Endothelial cell of umbilical vein (primary cell): ENCODE data around the gene DGCR2. TPM values are rescaled to one million over a fixed set of nuclear protein-coding genes. Genes with fewer than 3 reads are reported as not detected.

Experiments used
- BruUV-seq: library from RNA; stranded (reverse); fragments of 400-500 nt; replicated peaks from 2 replicates; lab custom pipeline; 2021; lab: Mats Ljungman, UMichigan
- CTCF ChIA-PET: fragments of 300-600, 350-600 bp; sonication (Branson Sonifier 250); formaldehyde crosslinking; loops from one replicate; lab custom pipeline; 2021; ENCODE audit warnings: antibody characterized with exemption, inconsistent platforms; lab: Charles Lee
- POLR2A ChIA-PET: fragments of 300-600, 350-600 bp; sonication (Branson Sonifier 250); formaldehyde crosslinking; loops from one replicate; lab custom pipeline; 2021; ENCODE audit warnings: antibody characterized with exemption, inconsistent platforms; lab: Charles Lee
- DNase-seq: peaks from one replicate; pipeline ENCODE4 v3.0.0-alpha.2; 2011; ENCODE audit warnings: low read depth, low spot score
- FAIRE-seq: peaks from 2 replicates; lab custom pipeline; 2011; peaks lifted over from hg19 to GRCh38; lab: Jason Lieb, UNC
- H2AFZ ChIP-seq: 2 replicates; pipeline ENCODE4 v1.6.0; 2012; ENCODE audit warnings: low read depth, low read length, control low read depth, inconsistent platforms
- H3K27ac ChIP-seq: 2 replicates; pipeline ENCODE4 v1.5.1; 2011; ENCODE audit warnings: low read depth, mild to moderate bottlenecking, control low read depth, low read length, moderate library complexity; ENCODE audit not compliant: insufficient read depth
- H3K27me3 ChIP-seq, 2 experiments: 2 replicates each; pipeline versions ENCODE4 v1.6.0 to v1.6.1; 2011; ENCODE audit warnings: low read length in 2 of 2, mixed read lengths in 1 of 2; ENCODE audit not compliant: control insufficient read depth in 2 of 2, insufficient read depth in 2 of 2
- H3K36me3 ChIP-seq, 2 experiments: 2 replicates in 1 of 2; 3 replicates in 1 of 2; pipeline ENCODE4 v1.5.1; 2011; ENCODE audit warnings: low read length in 2 of 2, mild to moderate bottlenecking in 1 of 2, moderate library complexity in 1 of 2; ENCODE audit not compliant: control insufficient read depth in 2 of 2, insufficient read depth in 2 of 2; ENCODE audit errors: extremely low read depth in 1 of 2
- H3K4me1 ChIP-seq: 3 replicates; pipeline ENCODE4 v1.5.1; 2011; ENCODE audit warnings: mild to moderate bottlenecking, low read length; ENCODE audit not compliant: control insufficient read depth, insufficient read depth; ENCODE audit errors: extremely low read depth
- H3K4me2 ChIP-seq: 2 replicates; pipeline ENCODE4 v1.6.1; 2011; ENCODE audit warnings: low read length, control low read depth, mixed read lengths; ENCODE audit not compliant: insufficient read depth
- H3K4me3 ChIP-seq, 3 experiments: fragments of 200-600 bp in 1 of 3; sonication (generic), shearing (Covaris generic) in 1 of 3; replicated peaks in 1 of 3; 2 replicates each; pipeline ENCODE4 v1.5.1; 2011 to 2016; ENCODE audit warnings: control low read depth in 3 of 3, low read length in 3 of 3, mild to moderate bottlenecking in 2 of 3, inconsistent platforms in 1 of 3, low read depth in 1 of 3, moderate library complexity in 1 of 3; ENCODE audit not compliant: insufficient read depth in 1 of 3
- H3K79me2 ChIP-seq: 2 replicates; pipeline ENCODE4 v1.6.0; 2012; ENCODE audit warnings: low read length, inconsistent platforms; ENCODE audit not compliant: control insufficient read depth, insufficient read depth
- H3K9ac ChIP-seq: replicated peaks from 2 replicates; pipeline ENCODE3; 2011; ENCODE audit warnings: low read length, control low read depth; ENCODE audit not compliant: insufficient read depth; ENCODE audit errors: extremely low read depth
- H3K9me1 ChIP-seq: replicated peaks from 3 replicates; pipeline ENCODE4 v1.6.0; 2011; ENCODE audit warnings: mild to moderate bottlenecking, low read length; ENCODE audit not compliant: control insufficient read depth, insufficient read depth; ENCODE audit errors: extremely low read depth
- H3K9me3 ChIP-seq: replicated peaks from 2 replicates; pipeline ENCODE4 v1.5.1; 2012; ENCODE audit warnings: low read length, inconsistent platforms; ENCODE audit not compliant: control insufficient read depth, insufficient read depth
- H4K20me1 ChIP-seq: replicated peaks from 2 replicates; pipeline ENCODE3; 2011; ENCODE audit warnings: mild to moderate bottlenecking, low read length; ENCODE audit not compliant: control insufficient read depth, insufficient read depth; ENCODE audit errors: extremely low read depth
- EZH2 ChIP-seq: IDR thresholded peaks from 2 replicates; pipeline ENCODE4 v1.6.1; 2012; ENCODE audit warnings: borderline replicate concordance, low read depth, mild to moderate bottlenecking, moderate library complexity, low read length, inconsistent platforms; ENCODE audit not compliant: severe bottlenecking
- FOS ChIP-seq: IDR thresholded peaks from 2 replicates; pipeline ENCODE4 v1.6.1; 2011; ENCODE audit warnings: mild to moderate bottlenecking, low read length, moderate library complexity, borderline replicate concordance; ENCODE audit not compliant: insufficient read depth
- GATA2 ChIP-seq: IDR thresholded peaks from 2 replicates; pipeline ENCODE4 v1.7.0; 2011; ENCODE audit warnings: low read depth, mild to moderate bottlenecking, moderate library complexity, mixed read lengths, low read length; ENCODE audit not compliant: insufficient read length, insufficient read depth
- JUN ChIP-seq: IDR thresholded peaks from 2 replicates; pipeline ENCODE4 v1.6.1; 2011; ENCODE audit warnings: borderline replicate concordance, low read depth; ENCODE audit not compliant: insufficient read length, insufficient read depth
- MYC ChIP-seq: IDR thresholded peaks from one replicate; pipeline ENCODE4 v1.6.1; 2011; ENCODE audit warnings: mild to moderate bottlenecking, low read depth, low read length
- POLR2A ChIP-seq: IDR thresholded peaks from 2 replicates; pipeline ENCODE4 v1.6.1; 2012; ENCODE audit warnings: low read depth, mild to moderate bottlenecking, control low read depth, low read length
- POLR2AphosphoS5 ChIP-seq: IDR thresholded peaks from 2 replicates; pipeline ENCODE4 v1.6.1; 2012; ENCODE audit warnings: low read depth, mild to moderate bottlenecking, control low read depth, low read length, moderate library complexity; ENCODE audit not compliant: insufficient read depth
- dilution Hi-C: fragments of 300-500 bp; cut with MboI; formaldehyde crosslinking; loops from one replicate; pipeline ENCODE4 v1.15.0; 2019; ENCODE audit warnings: low sequenced_read_pairs; ENCODE audit not compliant: extremely low pct_ligation_motif_present
- intact Hi-C: fragments of 100-400 bp; cut with micrococcal nuclease; formaldehyde crosslinking; loops from one replicate; pipeline ENCODE4 v1.10.0; 2022
- polyA plus RNA-seq, 4 experiments: library from polyadenylated mRNA; depleted of rRNA in 3 of 4; stranded (reverse) in 3 of 4; unstranded in 1 of 4; fragments of >200 nt; gene quantifications; 2 replicates each; pipeline versions ENCODE4 v1.2.1 to v1.2.3, GENCODE V29; 2011 to 2012; ENCODE audit warnings: missing spikeins in 1 of 4
- total RNA-seq: library from RNA; stranded (reverse); gene quantifications from 2 replicates; pipeline ENCODE4 v1.2.3, GENCODE V29; 2021
- TF ChIP-seq, protein P1 (sequence below): IDR thresholded peaks from 2 replicates; pipeline ENCODE4 v1.6.1; 2011; ENCODE audit not compliant: insufficient read depth, insufficient read length
- TF ChIP-seq, protein P2 (sequence below), 2 donors: IDR thresholded peaks; 1 replicate in 1 of 2; 2 replicates in 1 of 2; pipeline ENCODE4 v1.5.1; 2011; ENCODE audit warnings: low read length in 2 of 2, mild to moderate bottlenecking in 2 of 2, moderate library complexity in 2 of 2, control low read depth in 1 of 2, inconsistent platforms in 1 of 2, low read depth in 1 of 2; ENCODE audit not compliant: insufficient read depth in 1 of 2; ENCODE audit errors: extremely low read depth in 1 of 2

The DGCR2 gene
- total and polyA plus RNA-seq, 2 donors (not counting 3 experiments of a cell fraction or from before 2014, with no cell fraction given) = 44.8 to 51.2 TPM

DNA sequence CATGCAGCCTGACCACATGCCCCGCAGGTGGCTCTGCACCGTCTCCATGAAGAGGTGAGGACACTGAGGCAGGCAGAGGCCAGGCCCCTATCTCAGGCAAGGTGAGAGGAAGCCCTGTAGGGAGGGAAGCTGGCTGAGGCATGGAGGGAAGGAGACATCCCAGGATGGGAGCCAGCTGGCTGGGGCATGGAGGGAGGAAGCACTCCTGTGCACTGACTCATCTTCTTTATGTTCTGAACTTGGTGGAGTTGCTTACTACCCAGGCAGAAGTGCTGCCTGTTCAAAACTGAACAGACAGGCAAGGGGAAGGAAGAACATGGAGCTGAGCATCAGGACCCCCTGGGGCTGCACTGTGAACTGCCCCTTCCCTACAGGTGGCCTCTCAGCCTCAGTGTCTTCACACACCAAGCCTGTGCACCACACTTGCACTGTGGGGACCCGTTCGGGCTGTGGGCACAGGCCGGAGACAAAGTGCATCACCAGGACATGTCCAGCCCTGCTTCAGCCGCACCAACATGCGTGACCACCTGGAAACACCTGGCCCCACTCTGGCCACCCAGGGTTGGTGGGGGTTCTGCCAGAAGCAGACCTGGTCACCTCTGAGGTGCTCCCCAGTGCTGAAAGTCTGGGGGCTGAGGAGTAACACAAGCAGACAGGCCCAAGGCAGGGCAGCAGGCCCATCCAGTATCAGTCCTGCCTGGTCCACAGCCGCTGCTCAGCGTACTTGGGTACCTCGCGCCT, 55.5 kb downstream of the DGCR2 start:
- intact Hi-C loops (no loop called here), dilution Hi-C loops (no loop called here)
- H3K27ac ChIP-seq = no peak overlapping the region
- no peak for FAIRE-seq
- no peaks in the 10 kb centered on the region for H3K9me1 ChIP-seq
- H3K9me3 ChIP-seq = no peaks in the 10 kb centered on the region
- POLR2A ChIA-PET = no interaction called here
- CTCF ChIA-PET = no interaction called here
- TF ChIP-seq EZH2 (no peak), POLR2AphosphoS5 (no peak)
- DNase-seq = no peak
- H3K36me3 ChIP-seq = peaks cover 2 to 33% of the 10 kb centered on the region in 2 experiments
- no peaks in the 10 kb centered on the region for H3K27me3 ChIP-seq
- no peak overlapping the region for H3K4me2 ChIP-seq
- H3K4me3 ChIP-seq = no peak overlapping the region
- H4K20me1 ChIP-seq = no peaks in the 10 kb centered on the region
- H3K4me1 ChIP-seq = peaks cover 8% of the 10 kb centered on the region
- H3K79me2 ChIP-seq = no peaks in the 10 kb centered on the region
- BruUV-seq = no TSS peak
- no peak overlapping the region for H3K9ac ChIP-seq
- H2AFZ ChIP-seq = no peak overlapping the region

DNA sequence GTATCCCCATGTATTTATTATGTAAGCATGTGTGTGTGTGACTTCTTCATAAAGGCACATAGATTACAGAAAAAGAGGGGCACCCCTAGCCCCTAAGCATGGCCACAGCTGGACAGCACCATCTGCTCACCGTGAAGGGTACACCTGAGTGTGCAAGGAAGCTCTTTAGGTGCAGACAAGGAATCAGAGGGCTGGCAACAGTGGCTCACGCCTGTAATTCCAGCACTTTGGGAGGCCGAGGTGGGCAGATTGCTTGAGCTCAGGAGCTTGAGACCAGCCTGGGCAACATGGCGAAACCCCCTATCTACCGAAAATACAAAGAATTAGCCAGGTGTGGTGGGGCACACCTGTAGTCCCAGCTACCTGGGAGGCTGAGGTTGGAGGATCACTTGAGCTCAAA, 56.3 kb downstream of the DGCR2 start:
- ChIA-PET POLR2A (no interaction called here), CTCF (interaction anchor here (1.4 kb wide), 1 partner anchor 11 kb away, joined by 3 read pairs; no protein-coding TSS in a partner anchor)
- H3K4me3 ChIP-seq = no peak overlapping the region
- H3K9me1 ChIP-seq = no peaks in the 10 kb centered on the region
- H3K79me2 ChIP-seq = no peaks in the 10 kb centered on the region
- no peaks in the 10 kb centered on the region for H3K27me3 ChIP-seq
- DNase-seq (no peak), FAIRE-seq (no peak)
- intact Hi-C loops (no loop called here), dilution Hi-C loops (no loop called here)
- no TSS peak for BruUV-seq
- no peak overlapping the region for H3K4me2 ChIP-seq
- no peak for TF ChIP-seq FOS
- TF ChIP-seq, protein P1, sequence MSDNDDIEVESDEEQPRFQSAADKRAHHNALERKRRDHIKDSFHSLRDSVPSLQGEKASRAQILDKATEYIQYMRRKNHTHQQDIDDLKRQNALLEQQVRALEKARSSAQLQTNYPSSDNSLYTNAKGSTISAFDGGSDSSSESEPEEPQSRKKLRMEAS = no peak
- no peak for TF ChIP-seq POLR2AphosphoS5
- no peak for TF ChIP-seq GATA2
- TF ChIP-seq, protein P2, sequence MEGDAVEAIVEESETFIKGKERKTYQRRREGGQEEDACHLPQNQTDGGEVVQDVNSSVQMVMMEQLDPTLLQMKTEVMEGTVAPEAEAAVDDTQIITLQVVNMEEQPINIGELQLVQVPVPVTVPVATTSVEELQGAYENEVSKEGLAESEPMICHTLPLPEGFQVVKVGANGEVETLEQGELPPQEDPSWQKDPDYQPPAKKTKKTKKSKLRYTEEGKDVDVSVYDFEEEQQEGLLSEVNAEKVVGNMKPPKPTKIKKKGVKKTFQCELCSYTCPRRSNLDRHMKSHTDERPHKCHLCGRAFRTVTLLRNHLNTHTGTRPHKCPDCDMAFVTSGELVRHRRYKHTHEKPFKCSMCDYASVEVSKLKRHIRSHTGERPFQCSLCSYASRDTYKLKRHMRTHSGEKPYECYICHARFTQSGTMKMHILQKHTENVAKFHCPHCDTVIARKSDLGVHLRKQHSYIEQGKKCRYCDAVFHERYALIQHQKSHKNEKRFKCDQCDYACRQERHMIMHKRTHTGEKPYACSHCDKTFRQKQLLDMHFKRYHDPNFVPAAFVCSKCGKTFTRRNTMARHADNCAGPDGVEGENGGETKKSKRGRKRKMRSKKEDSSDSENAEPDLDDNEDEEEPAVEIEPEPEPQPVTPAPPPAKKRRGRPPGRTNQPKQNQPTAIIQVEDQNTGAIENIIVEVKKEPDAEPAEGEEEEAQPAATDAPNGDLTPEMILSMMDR (IDR thresholded peaks at IDR 0.05; ENCODE audit: extremely low read depth in 1 of 2, insufficient read depth in 1 of 2, low read depth in 1 of 2, low read length in 2 of 2) = no peak
- no peak for TF ChIP-seq MYC
- TF ChIP-seq POLR2A = no peak
- TF ChIP-seq EZH2 = no peak
- no peak for TF ChIP-seq JUN
- H3K4me1 ChIP-seq = peaks cover 8% of the 10 kb centered on the region
- H4K20me1 ChIP-seq = no peaks in the 10 kb centered on the region
- no peak overlapping the region for H2AFZ ChIP-seq
- H3K9ac ChIP-seq = no peak overlapping the region
- no peak overlapping the region for H3K27ac ChIP-seq
- H3K36me3 ChIP-seq = peaks cover 2 to 32% of the 10 kb centered on the region in 2 experiments
- H3K9me3 ChIP-seq = no peaks in the 10 kb centered on the region
